ENCODE data around the gene TFR2.

DNA sequence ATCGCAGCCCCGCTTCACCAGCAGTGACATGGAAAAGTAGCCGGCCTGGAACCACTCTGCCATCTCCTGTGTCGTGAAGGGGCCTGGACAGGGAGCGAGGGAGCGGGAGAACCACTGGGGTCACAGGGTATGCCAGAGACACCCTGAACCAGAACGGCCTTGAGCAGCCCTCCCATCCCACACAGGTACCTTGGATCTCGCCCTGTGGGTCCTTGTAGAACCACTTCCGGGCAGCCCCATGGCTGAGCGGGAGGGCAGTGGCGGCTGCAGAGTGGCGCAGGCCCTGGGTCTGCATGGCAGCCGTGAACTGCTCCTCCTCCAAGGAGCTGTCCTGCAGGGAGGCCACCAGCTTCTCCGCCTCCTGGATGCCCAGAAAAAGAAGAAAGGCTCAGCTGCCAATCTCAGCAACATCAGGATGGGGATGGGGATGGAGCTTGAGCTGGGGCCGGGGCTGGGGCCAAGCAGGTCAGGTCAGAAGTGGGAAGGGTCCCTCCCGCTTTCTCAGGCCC is 43.2 kb upstream of the TFR2 start:
- no peak for TF ChIP-seq POLR2A (IDR thresholded peaks at IDR 0.05)
- TF ChIP-seq, protein P1, sequence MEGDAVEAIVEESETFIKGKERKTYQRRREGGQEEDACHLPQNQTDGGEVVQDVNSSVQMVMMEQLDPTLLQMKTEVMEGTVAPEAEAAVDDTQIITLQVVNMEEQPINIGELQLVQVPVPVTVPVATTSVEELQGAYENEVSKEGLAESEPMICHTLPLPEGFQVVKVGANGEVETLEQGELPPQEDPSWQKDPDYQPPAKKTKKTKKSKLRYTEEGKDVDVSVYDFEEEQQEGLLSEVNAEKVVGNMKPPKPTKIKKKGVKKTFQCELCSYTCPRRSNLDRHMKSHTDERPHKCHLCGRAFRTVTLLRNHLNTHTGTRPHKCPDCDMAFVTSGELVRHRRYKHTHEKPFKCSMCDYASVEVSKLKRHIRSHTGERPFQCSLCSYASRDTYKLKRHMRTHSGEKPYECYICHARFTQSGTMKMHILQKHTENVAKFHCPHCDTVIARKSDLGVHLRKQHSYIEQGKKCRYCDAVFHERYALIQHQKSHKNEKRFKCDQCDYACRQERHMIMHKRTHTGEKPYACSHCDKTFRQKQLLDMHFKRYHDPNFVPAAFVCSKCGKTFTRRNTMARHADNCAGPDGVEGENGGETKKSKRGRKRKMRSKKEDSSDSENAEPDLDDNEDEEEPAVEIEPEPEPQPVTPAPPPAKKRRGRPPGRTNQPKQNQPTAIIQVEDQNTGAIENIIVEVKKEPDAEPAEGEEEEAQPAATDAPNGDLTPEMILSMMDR (IDR thresholded peaks at IDR 0.05): no peak

Data from lower leg skin (tissue), 3 donors.